Measurements from ENCODE around the gene LRRC36. TPM values are rescaled to one million over a fixed set of nuclear protein-coding genes. Genes with fewer than 3 reads are reported as not detected.

LRRC36 gene
- total and polyA plus RNA-seq, 12 donors = 0.26 to 0.88 (median 0.42) TPM; not detected in 9

DNA sequence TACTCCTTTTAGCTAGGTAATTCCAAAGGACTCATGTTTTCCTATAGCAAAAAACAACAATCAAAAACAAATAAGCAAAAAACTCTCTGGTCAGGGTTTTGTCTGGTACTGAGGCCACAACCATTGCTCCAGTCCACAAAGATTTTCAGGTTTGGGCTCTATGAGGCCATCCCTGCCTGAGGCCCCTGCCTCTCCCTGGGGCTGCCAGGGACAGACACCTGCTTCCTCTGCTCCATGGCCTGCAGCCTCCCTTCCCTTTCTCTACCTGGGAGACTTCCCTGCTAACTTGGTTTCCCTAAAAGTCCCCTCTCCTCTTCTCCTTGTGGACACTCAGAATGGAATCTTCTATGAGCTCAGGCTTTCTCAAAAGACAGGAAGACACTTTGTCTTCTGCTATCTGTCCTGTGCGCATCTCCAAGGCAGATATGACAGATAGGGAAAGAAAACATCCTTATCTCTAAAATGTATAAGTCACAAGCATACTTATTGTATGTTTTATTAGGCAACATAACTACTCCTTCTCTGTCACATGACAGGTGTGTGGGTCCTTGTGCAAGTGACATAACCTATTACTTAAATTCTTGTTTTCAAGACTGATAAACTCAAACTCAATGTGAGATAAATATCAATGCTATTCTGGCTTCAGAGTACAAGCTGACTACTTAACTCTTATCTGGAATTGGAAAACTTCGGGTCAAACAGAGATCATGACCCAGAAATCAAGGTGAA is 90.9 kb downstream of the LRRC36 start:
- H3K4me1 ChIP-seq = peaks cover 0 to 33% (median 13%) of the 10 kb centered on the region in 9 donors
- intact Hi-C loops (cut with DNase I) = loop anchor here in 1 of 10 donors (10.0 kb wide), 1 partner anchor 143 kb away; the partner anchor contains the start of gene PLEKHG4
- TF ChIP-seq, protein P1, sequence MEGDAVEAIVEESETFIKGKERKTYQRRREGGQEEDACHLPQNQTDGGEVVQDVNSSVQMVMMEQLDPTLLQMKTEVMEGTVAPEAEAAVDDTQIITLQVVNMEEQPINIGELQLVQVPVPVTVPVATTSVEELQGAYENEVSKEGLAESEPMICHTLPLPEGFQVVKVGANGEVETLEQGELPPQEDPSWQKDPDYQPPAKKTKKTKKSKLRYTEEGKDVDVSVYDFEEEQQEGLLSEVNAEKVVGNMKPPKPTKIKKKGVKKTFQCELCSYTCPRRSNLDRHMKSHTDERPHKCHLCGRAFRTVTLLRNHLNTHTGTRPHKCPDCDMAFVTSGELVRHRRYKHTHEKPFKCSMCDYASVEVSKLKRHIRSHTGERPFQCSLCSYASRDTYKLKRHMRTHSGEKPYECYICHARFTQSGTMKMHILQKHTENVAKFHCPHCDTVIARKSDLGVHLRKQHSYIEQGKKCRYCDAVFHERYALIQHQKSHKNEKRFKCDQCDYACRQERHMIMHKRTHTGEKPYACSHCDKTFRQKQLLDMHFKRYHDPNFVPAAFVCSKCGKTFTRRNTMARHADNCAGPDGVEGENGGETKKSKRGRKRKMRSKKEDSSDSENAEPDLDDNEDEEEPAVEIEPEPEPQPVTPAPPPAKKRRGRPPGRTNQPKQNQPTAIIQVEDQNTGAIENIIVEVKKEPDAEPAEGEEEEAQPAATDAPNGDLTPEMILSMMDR (IDR thresholded peaks at IDR 0.05) = no peak

DNA sequence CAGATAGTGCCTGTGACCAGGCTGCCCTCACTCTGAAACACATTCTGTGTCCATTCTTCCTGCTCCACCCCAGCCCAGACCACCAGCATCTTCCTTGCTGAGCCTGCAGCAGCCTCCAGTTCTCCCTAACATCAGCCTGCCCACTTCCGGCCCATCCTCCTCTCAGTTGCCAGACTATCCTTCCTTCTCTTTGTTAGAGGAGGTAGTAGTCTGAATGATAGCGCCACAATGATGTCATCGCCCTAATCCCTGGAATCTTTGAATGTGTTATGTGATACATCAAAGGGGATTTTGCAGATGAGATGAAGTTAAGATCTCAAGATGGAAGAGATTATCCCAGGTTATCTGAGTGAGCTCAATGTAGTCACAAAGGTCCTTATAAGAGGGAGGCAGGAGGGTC is 92.9 kb downstream of the LRRC36 start:
- Histone ChIP-seq H3K4me1 (peaks cover 0 to 31% (median 13%) of the 10 kb centered on the region in 9 donors), H3K9me3 (no peaks in the 10 kb centered on the region), H3K36me3 (no peaks in the 10 kb centered on the region), H3K27ac (no peak overlapping the region), H3K4me3 (no peak overlapping the region), H3K27me3 (peaks cover 0 to 17% (median 2%) of the 10 kb centered on the region in 7 donors)
- DNase-seq = no peak
- no peak for ATAC-seq
- WGBS, 2 donors = 90 to 91% methylated on average over 3 of the region's 3 CpGs
- intact Hi-C loops (cut with DNase I) = loop anchor here in 1 of 10 donors (10.0 kb wide), 1 partner anchor 145 kb away; the partner anchor contains the start of gene PLEKHG4
- TF ChIP-seq, protein P1 (IDR thresholded peaks at IDR 0.05) = no peak

More for the DNA sequence above, 90.9 kb downstream of the LRRC36 start:
- H3K27me3 ChIP-seq = peaks cover 0 to 9% (median 0%) of the 10 kb centered on the region in 7 donors
- no peak for DNase-seq
- WGBS, 2 donors = 67 to 72% methylated on average over 2 of the region's 2 CpGs
- no peak overlapping the region for H3K27ac ChIP-seq
- H3K9me3 ChIP-seq = no peaks in the 10 kb centered on the region
- ATAC-seq = no peak
- H3K36me3 ChIP-seq = no peaks in the 10 kb centered on the region
- no peak overlapping the region for H3K4me3 ChIP-seq

DNA sequence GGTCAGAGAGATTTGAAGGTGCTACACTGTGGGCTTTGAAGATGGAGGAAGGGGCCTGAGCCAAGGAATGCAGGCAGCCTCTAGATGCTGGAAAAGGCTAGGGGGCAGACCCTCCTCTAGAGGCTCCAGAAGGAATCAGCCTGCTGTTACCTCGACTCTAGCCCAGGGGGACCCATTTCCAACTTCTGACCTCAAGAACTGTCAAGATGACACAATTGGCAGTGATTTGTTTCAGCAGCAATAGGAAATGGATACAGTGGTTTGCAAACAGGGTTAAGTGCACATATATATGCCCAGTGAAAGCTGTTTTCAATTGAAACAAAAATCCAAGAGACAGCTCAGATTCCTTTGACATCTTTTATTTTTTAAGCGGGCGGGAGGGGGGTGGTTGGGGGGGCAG is 93.3 kb downstream of the LRRC36 start:
- WGBS, 2 donors = 80 to 83% methylated on average over 3 of the region's 3 CpGs
- Histone ChIP-seq H3K36me3 (no peaks in the 10 kb centered on the region), H3K9me3 (no peaks in the 10 kb centered on the region), H3K4me3 (no peak overlapping the region), H3K27me3 (peaks cover 0 to 22% (median 4%) of the 10 kb centered on the region in 7 donors), H3K4me1 (peaks cover 0 to 26% (median 13%) of the 10 kb centered on the region in 9 donors), H3K27ac (no peak overlapping the region)
- TF ChIP-seq, protein P1 (IDR thresholded peaks at IDR 0.05) = no peak
- no peak for DNase-seq
- ATAC-seq = no peak
- intact Hi-C loops (cut with DNase I) = loop anchor here in 1 of 10 donors (10.0 kb wide), 1 partner anchor 145 kb away; the partner anchor contains the start of gene PLEKHG4

DNA sequence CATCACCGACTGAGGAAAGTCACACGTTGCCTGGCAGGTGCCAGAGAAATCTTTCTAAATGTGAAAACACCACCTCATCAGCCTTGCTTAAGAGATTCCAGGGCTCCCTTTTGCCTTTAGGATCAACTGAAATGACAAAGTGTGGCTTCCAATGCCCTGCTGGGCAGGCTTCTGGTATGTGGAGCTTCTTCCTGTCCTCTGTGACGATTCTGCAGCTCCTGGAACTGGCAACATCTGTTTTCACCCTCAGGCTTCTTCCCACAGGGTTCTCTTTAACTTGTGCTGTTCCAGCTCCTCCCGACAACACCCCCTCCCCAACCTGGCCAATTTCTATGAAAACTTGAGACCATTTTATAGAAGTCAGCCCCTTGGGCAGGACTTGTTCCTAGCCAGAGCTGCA is 94.4 kb downstream of the LRRC36 start:
- 84% methylated on average over 4 of the region's 4 CpGs for WGBS, 2 donors

More for the DNA sequence above, 94.4 kb downstream of the LRRC36 start:
- Histone ChIP-seq H3K9me3 (no peaks in the 10 kb centered on the region), H3K36me3 (no peaks in the 10 kb centered on the region), H3K27ac (no peak overlapping the region), H3K4me3 (no peak overlapping the region), H3K4me1 (peaks cover 0 to 15% (median 5%) of the 10 kb centered on the region in 9 donors), H3K27me3 (peaks cover 0 to 29% (median 10%) of the 10 kb centered on the region in 7 donors)
- ATAC-seq (no peak), DNase-seq (no peak)
- intact Hi-C loops (cut with DNase I) = no loop called here
- TF ChIP-seq, protein P1 (IDR thresholded peaks at IDR 0.05) = no peak

Data from heart right ventricle (tissue), 16 donors.